HG03469 (cell line): Measurements from ENCODE around the gene HP.
A peak's percentile ranks its signal among the peaks of the same experiment; 100 is the strongest.
"Not testable (repeated sequence)": the region's sequence is repeated elsewhere in the genome, so short reads cannot be mapped to it uniquely, and the experiment has no call there.

Experiments used
- ATAC-seq: cut with Tn5 transposase; IDR thresholded peaks from one replicate; pipeline ENCODE4 v1.9.1; 2021; ENCODE audit warnings: mild to moderate bottlenecking, moderate library complexity, moderate number of reproducible peaks; ENCODE audit not compliant: unreplicated experiment

The HP gene

GRCh38 chr16:72054254-72054847 is at the start of gene HP:
HP (plus strand) TSS chr16:72054505; CDS start chr16:72054653, 148 bp downstream.
- ATAC-seq, result not testable (repeated sequence)

GRCh38 chr16:72008065-72008423 is 46.3 kb upstream of the HP start:
- ATAC-seq, result not testable (repeated sequence)

- peak; percentile 96 for ATAC-seq
These were observed 45.7 kb upstream of the HP start, which contains the start of gene DHODH for GRCh38 chr16:72008424-72009216. DHODH (plus strand) TSS chr16:72008744; CDS start chr16:72008765, 21 bp downstream.

GRCh38 chr16:72009779-72010178 is 44.5 kb upstream of the HP start:
- no peak for ATAC-seq

- no peak for ATAC-seq
These were observed 41.7 kb upstream of the HP start for GRCh38 chr16:72012607-72013006.

- ATAC-seq, result no peak
These were observed 40.9 kb upstream of the HP start for GRCh38 chr16:72013389-72013788.

- ATAC-seq, result no peak
These were observed 40.3 kb upstream of the HP start for GRCh38 chr16:72013888-72014581.

- no peak for ATAC-seq
These were observed 39.6 kb upstream of the HP start for GRCh38 chr16:72014675-72015074.

- ATAC-seq, result no peak
These were observed 39.2 kb upstream of the HP start for GRCh38 chr16:72015124-72015523.

GRCh38 chr16:72018470-72018869 is 35.8 kb upstream of the HP start:
- ATAC-seq, result no peak

- ATAC-seq, result no peak
These were observed 33.3 kb upstream of the HP start for GRCh38 chr16:72021043-72021442.

- ATAC-seq, result no peak
These were observed 32.2 kb upstream of the HP start for GRCh38 chr16:72022127-72022526.

- no peak for ATAC-seq
These were observed 30.3 kb upstream of the HP start for GRCh38 chr16:72023962-72024361.

- ATAC-seq, result no peak
These were observed 29.4 kb upstream of the HP start for GRCh38 chr16:72024862-72025382.

GRCh38 chr16:72025404-72026114 is 28.7 kb upstream of the HP start:
- ATAC-seq, result no peak

GRCh38 chr16:72027669-72028378 is 26.5 kb upstream of the HP start:
- ATAC-seq, result no peak

GRCh38 chr16:72029567-72030271 is 24.6 kb upstream of the HP start:
- ATAC-seq, result no peak

- ATAC-seq, result no peak
These were observed 20.9 kb upstream of the HP start for GRCh38 chr16:72033437-72033836.

- ATAC-seq, result no peak
These were observed 18.2 kb upstream of the HP start for GRCh38 chr16:72036098-72036497.
